Liver (tissue), 9 donors: ENCODE results near the gene COX6B1. TPM values are rescaled to one million over a fixed set of nuclear protein-coding genes. Genes with fewer than 3 reads are reported as not detected.

Experiments used
- DNase-seq: peaks from one replicate; pipeline ENCODE4 v3.0.0-alpha.2; 2017; ENCODE audit warnings: low spot score
- H3K27ac ChIP-seq, 2 donors: one replicate each; pipeline ENCODE4 v1.7.0; 2013; ENCODE audit warnings: inconsistent platforms in 2 of 2, low read length in 2 of 2, control low read depth in 1 of 2, low read depth in 1 of 2, mild to moderate bottlenecking in 1 of 2
- H3K27me3 ChIP-seq, 4 donors: one replicate each; pipeline versions ENCODE4 v1.6.1 to v1.7.0; 2013; ENCODE audit warnings: low read length in 3 of 4, inconsistent platforms in 1 of 4, mild to moderate bottlenecking in 1 of 4, moderate library complexity in 1 of 4; ENCODE audit not compliant: control insufficient read depth in 4 of 4, insufficient read depth in 4 of 4
- H3K36me3 ChIP-seq, 4 donors: one replicate each; pipeline versions ENCODE4 v1.6.1 to v1.7.0; 2013; ENCODE audit warnings: low read length in 3 of 4, mild to moderate bottlenecking in 3 of 4, low read depth in 1 of 4, moderate library complexity in 1 of 4; ENCODE audit not compliant: control insufficient read depth in 4 of 4, insufficient read depth in 3 of 4
- H3K4me1 ChIP-seq, 4 donors: one replicate each; pipeline versions ENCODE4 v1.6.1 to v1.7.0; 2013; ENCODE audit warnings: low read length in 3 of 4, mild to moderate bottlenecking in 3 of 4, moderate library complexity in 1 of 4; ENCODE audit not compliant: control insufficient read depth in 4 of 4, insufficient read depth in 4 of 4
- H3K4me3 ChIP-seq, 3 donors: one replicate each; pipeline versions ENCODE4 v1.6.1 to v1.7.0; 2013; ENCODE audit warnings: low read length in 3 of 3, control low read depth in 1 of 3, low read depth in 1 of 3, mild to moderate bottlenecking in 1 of 3
- H3K9ac ChIP-seq, 2 donors: one replicate each; pipeline ENCODE4 v1.7.0; 2013; ENCODE audit warnings: low read length in 2 of 2, mild to moderate bottlenecking in 2 of 2, moderate library complexity in 2 of 2, control low read depth in 1 of 2, low read depth in 1 of 2
- H3K9me3 ChIP-seq, 4 donors: one replicate each; pipeline versions ENCODE4 v1.6.1 to v1.7.0; 2013; ENCODE audit warnings: low read length in 3 of 4; ENCODE audit not compliant: control insufficient read depth in 4 of 4
- CTCF ChIP-seq: fragments of 150-350 bp; IDR thresholded peaks from 2 replicates; pipeline ENCODE4 v1.5.1; 2017; ENCODE audit warnings: improper control_type of control experiment, low read depth, low read length; ENCODE audit not compliant: missing input control
- EGR1 ChIP-seq, 2 donors: IDR thresholded peaks; 2 replicates each; pipeline ENCODE4 v1.6.1; 2016 to 2018; ENCODE audit warnings: antibody characterized with exemption in 2 of 2, low read depth in 2 of 2
- FOXA1 ChIP-seq: IDR thresholded peaks from 2 replicates; pipeline ENCODE4 v1.6.1; 2016; ENCODE audit warnings: antibody characterized with exemption
- FOXA2 ChIP-seq: IDR thresholded peaks from 2 replicates; pipeline ENCODE4 v1.6.1; 2016; ENCODE audit warnings: antibody characterized with exemption
- HNF4A ChIP-seq, 2 donors: conservative IDR thresholded peaks; 2 replicates each; pipeline ENCODE4 v1.6.1; 2016; ENCODE audit warnings: antibody characterized with exemption in 2 of 2, mild to moderate bottlenecking in 2 of 2
- JUND ChIP-seq, 2 donors: IDR thresholded peaks; 2 replicates each; pipeline ENCODE4 v1.6.1; 2016; ENCODE audit warnings: antibody characterized with exemption in 2 of 2
- MAX ChIP-seq: IDR thresholded peaks from 2 replicates; pipeline ENCODE4 v1.6.1; 2016; ENCODE audit warnings: antibody characterized with exemption
- NR2F2 ChIP-seq: IDR thresholded peaks from 2 replicates; pipeline ENCODE4 v1.6.1; 2016; ENCODE audit warnings: antibody characterized with exemption
- RAD21 ChIP-seq, 2 donors: IDR thresholded peaks; 2 replicates each; pipeline ENCODE4 v1.6.1; 2016; ENCODE audit warnings: antibody characterized with exemption in 2 of 2, mild to moderate bottlenecking in 2 of 2
- REST ChIP-seq: IDR thresholded peaks from 2 replicates; pipeline ENCODE4 v1.6.1; 2016; ENCODE audit warnings: antibody characterized with exemption, mild to moderate bottlenecking
- RXRA ChIP-seq, 2 donors: IDR thresholded peaks; 2 replicates each; pipeline ENCODE4 v1.6.1; 2017 to 2018; ENCODE audit warnings: antibody characterized with exemption in 2 of 2, mild to moderate bottlenecking in 1 of 2
- TAF1 ChIP-seq: conservative IDR thresholded peaks from 2 replicates; pipeline ENCODE4 v1.6.1; 2016; ENCODE audit warnings: antibody characterized with exemption, mild to moderate bottlenecking
- YY1 ChIP-seq: IDR thresholded peaks from 2 replicates; pipeline ENCODE4 v1.6.1; 2016; ENCODE audit warnings: antibody characterized with exemption, mild to moderate bottlenecking
- ZBTB33 ChIP-seq: IDR thresholded peaks from 2 replicates; pipeline ENCODE4 v1.6.1; 2016; ENCODE audit warnings: antibody characterized with exemption
- WGBS: extraction: QIAGEN DNeasy Blood & Tissue Kit; methylation state at CpG from one replicate; pipeline ENCODE4 v1.1.7; 2013; 5-methylcytosine and 5-hydroxymethylcytosine counted together
- polyA plus RNA-seq, 2 donors: library from polyadenylated mRNA; stranded (reverse) in 1 of 2; unstranded in 1 of 2; fragments of 200-250 nt in 1 of 2; fragments of >200 nt in 1 of 2; fragmentation: Nextera tagmentation in 1 of 2; extraction: Ambion mirVana in 1 of 2; gene quantifications; one replicate each; pipeline versions ENCODE4 v1.2.1 to v1.2.3, GENCODE V29; 2013 to 2015
- total RNA-seq, 2 donors: library from RNA; depleted of rRNA; stranded (reverse); fragments of >200 nt; gene quantifications; one replicate each; pipeline ENCODE4 v1.2.3, GENCODE V29; 2014
- donor health status: healthy.
- donor health status: healthy.
- donor health status: healthy.
- donor health status: healthy.
- donor health status: healthy.

The COX6B1 gene
- total and polyA plus RNA-seq, 4 donors: 139 to 518 (median 321) TPM

- peaks cover 0 to 9% (median 2%) of the 10 kb centered on the region in 4 donors for H3K36me3 ChIP-seq
- WGBS: 96% methylated on average over 17 of the region's 17 CpGs
Measured at GRCh38 chr19:35620001-35620400, 28.1 kb upstream of the COX6B1 start.

GRCh38 chr19:35621708-35622107 lies 26.4 kb upstream of the COX6B1 start:
- WGBS: 97% methylated on average over 9 of the region's 9 CpGs
- no peak overlapping the region for H3K9ac ChIP-seq
- no peak for TF ChIP-seq FOXA1
- TF ChIP-seq RAD21 (IDR thresholded peaks at IDR 0.05): no peak
- no peak for TF ChIP-seq CTCF
- no peaks in the 10 kb centered on the region for H3K9me3 ChIP-seq
- H3K27me3 ChIP-seq: no peaks in the 10 kb centered on the region
- peaks cover 0 to 9% (median 0%) of the 10 kb centered on the region in 4 donors for H3K36me3 ChIP-seq
- no peak overlapping the region for H3K4me3 ChIP-seq
- DNase-seq: no peak
- no peak overlapping the region for H3K27ac ChIP-seq
- no peaks in the 10 kb centered on the region for H3K4me1 ChIP-seq

More at GRCh38 chr19:35620001-35620400, 28.1 kb upstream of the COX6B1 start:
- Histone ChIP-seq H3K4me1 (no peaks in the 10 kb centered on the region), H3K27me3 (no peaks in the 10 kb centered on the region), H3K4me3 (no peak overlapping the region), H3K9me3 (no peaks in the 10 kb centered on the region), H3K27ac (no peak overlapping the region), H3K9ac (no peak overlapping the region)
- no peak for DNase-seq
- TF ChIP-seq FOXA2: no peak
- no peak for TF ChIP-seq YY1
- no peak for TF ChIP-seq MAX
- no peak for TF ChIP-seq JUND (IDR thresholded peaks at IDR 0.05)
- TF ChIP-seq RAD21 (IDR thresholded peaks at IDR 0.05): no peak
- TF ChIP-seq ZBTB33: no peak

GRCh38 chr19:35622750-35623149 lies 25.4 kb upstream of the COX6B1 start:
- 95% methylated on average over 13 of the region's 13 CpGs for WGBS

More at GRCh38 chr19:35622750-35623149, 25.4 kb upstream of the COX6B1 start:
- no peak overlapping the region for H3K4me3 ChIP-seq
- no peak overlapping the region for H3K9ac ChIP-seq
- H3K9me3 ChIP-seq: no peaks in the 10 kb centered on the region
- H3K4me1 ChIP-seq: no peaks in the 10 kb centered on the region
- DNase-seq: no peak
- peaks cover 0 to 9% (median 0%) of the 10 kb centered on the region in 4 donors for H3K36me3 ChIP-seq
- no peaks in the 10 kb centered on the region for H3K27me3 ChIP-seq
- no peak overlapping the region for H3K27ac ChIP-seq
- TF ChIP-seq REST (no peak), FOXA2 (no peak), ZBTB33 (no peak), RXRA (IDR thresholded peaks at IDR 0.05) (no peak), YY1 (no peak), EGR1 (IDR thresholded peaks at IDR 0.05; ENCODE audit: low read depth in 2 of 2) (no peak), CTCF (no peak), TAF1 (no peak), NR2F2 (no peak), HNF4A (conservative IDR thresholded peaks at IDR 0.05) (no peak)
